Small intestine (tissue), 7 donors: ENCODE measurements around the gene LRRFIP1. TPM values are rescaled to one million over a fixed set of nuclear protein-coding genes. Genes with fewer than 3 reads are reported as not detected.

ENCODE experiments used
- DNase-seq, 2 donors: peaks; one replicate each; pipeline versions ENCODE4 v3.0.0 to v3.0.0-alpha.2; 2013
- FAIRE-seq: peaks from 2 replicates; lab custom pipeline; 2012; peaks lifted over from hg19 to GRCh38; lab: Jason Lieb, UNC
- H3K27ac ChIP-seq, 3 donors: one replicate each; pipeline ENCODE4 v1.5.1; 2013; ENCODE audit warnings: low read length in 2 of 3, mild to moderate bottlenecking in 2 of 3, control low read depth in 1 of 3, inconsistent platforms in 1 of 3, low read depth in 1 of 3, moderate library complexity in 1 of 3
- H3K27me3 ChIP-seq, 3 donors: one replicate each; pipeline ENCODE4 v1.6.1; 2013; ENCODE audit warnings: low read length in 3 of 3, inconsistent platforms in 1 of 3; ENCODE audit not compliant: control insufficient read depth in 3 of 3, insufficient read depth in 3 of 3
- H3K36me3 ChIP-seq, 3 donors: one replicate each; pipeline ENCODE4 v1.6.1; 2013; ENCODE audit warnings: low read length in 3 of 3, inconsistent platforms in 1 of 3, low read depth in 1 of 3, mild to moderate bottlenecking in 1 of 3, moderate library complexity in 1 of 3; ENCODE audit not compliant: control insufficient read depth in 3 of 3, insufficient read depth in 2 of 3
- H3K4me1 ChIP-seq, 3 donors: one replicate each; pipeline ENCODE4 v1.6.1; 2013; ENCODE audit warnings: low read length in 2 of 3, inconsistent platforms in 1 of 3, low read depth in 1 of 3, mild to moderate bottlenecking in 1 of 3, moderate library complexity in 1 of 3; ENCODE audit not compliant: control insufficient read depth in 3 of 3, insufficient read depth in 2 of 3
- H3K4me3 ChIP-seq, 3 donors: one replicate each; pipeline ENCODE4 v1.5.1; 2013; ENCODE audit warnings: low read length in 3 of 3, control low read depth in 1 of 3, inconsistent platforms in 1 of 3, low read depth in 1 of 3, mild to moderate bottlenecking in 1 of 3, moderate library complexity in 1 of 3
- H3K9me3 ChIP-seq, 2 donors: one replicate each; pipeline ENCODE4 v1.6.1; 2013; ENCODE audit warnings: low read depth in 1 of 2, low read length in 1 of 2; ENCODE audit not compliant: control insufficient read depth in 2 of 2, insufficient read depth in 1 of 2
- WGBS, 3 donors: extraction: QIAGEN DNeasy Blood & Tissue Kit; methylation state at CpG; one replicate each; pipeline ENCODE4 v1.1.7; 2013; 5-methylcytosine and 5-hydroxymethylcytosine counted together
- polyA plus RNA-seq, 4 donors: library from polyadenylated mRNA; stranded (reverse) in 3 of 4; unstranded in 1 of 4; fragments of 200-250 nt in 3 of 4; fragments of 120-200 nt in 1 of 4; gene quantifications; one replicate each; pipeline versions ENCODE4 v1.2.1 to v1.2.3, GENCODE V29; 2013
- donor health status: healthy with polysubstance abuse.
- donor health status: control.
- donor health status: control.
- donor health status: Bipolar disorder and iron deficiency.
- donor health status: healthy.

Gene LRRFIP1
- polyA plus RNA-seq, 4 donors, result 46.0 to 76.7 (median 51.9) TPM

DNA sequence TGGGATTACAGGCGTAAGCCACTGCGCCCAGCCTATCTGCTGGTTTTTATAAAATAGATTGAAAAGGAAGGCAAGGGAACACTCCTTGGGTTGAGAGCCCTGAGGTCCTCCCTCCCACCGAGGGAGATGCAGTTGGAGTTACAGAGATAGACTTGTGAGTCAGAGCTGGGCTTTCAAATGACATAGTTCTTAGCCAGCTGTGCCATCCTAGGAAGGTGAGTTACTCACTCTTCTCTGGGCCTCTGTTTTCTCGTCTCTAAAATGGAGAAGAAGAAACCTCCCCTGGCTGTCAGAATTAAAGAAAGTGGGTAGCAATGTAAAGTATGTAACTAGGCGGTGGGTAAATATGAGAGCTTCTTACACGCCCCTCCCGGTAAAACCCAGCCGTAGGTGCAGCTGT is 2.4 kb downstream of the LRRFIP1 start:
- Histone ChIP-seq H3K9me3 (peaks cover 0 to 2% of the 10 kb centered on the region in 2 donors), H3K4me1 (peaks cover 0 to 10% (median 0%) of the 10 kb centered on the region in 3 donors), H3K4me3 (no peak overlapping the region), H3K27ac (no peak overlapping the region), H3K36me3 (peaks cover 0 to 17% (median 0%) of the 10 kb centered on the region in 3 donors), H3K27me3 (peaks cover 0 to 63% (median 0%) of the 10 kb centered on the region in 3 donors)
- no peak for DNase-seq
- WGBS, 3 donors, result 51 to 78% (median 69%) methylated on average over 8 of the region's 8 CpGs
- no peak for FAIRE-seq

DNA sequence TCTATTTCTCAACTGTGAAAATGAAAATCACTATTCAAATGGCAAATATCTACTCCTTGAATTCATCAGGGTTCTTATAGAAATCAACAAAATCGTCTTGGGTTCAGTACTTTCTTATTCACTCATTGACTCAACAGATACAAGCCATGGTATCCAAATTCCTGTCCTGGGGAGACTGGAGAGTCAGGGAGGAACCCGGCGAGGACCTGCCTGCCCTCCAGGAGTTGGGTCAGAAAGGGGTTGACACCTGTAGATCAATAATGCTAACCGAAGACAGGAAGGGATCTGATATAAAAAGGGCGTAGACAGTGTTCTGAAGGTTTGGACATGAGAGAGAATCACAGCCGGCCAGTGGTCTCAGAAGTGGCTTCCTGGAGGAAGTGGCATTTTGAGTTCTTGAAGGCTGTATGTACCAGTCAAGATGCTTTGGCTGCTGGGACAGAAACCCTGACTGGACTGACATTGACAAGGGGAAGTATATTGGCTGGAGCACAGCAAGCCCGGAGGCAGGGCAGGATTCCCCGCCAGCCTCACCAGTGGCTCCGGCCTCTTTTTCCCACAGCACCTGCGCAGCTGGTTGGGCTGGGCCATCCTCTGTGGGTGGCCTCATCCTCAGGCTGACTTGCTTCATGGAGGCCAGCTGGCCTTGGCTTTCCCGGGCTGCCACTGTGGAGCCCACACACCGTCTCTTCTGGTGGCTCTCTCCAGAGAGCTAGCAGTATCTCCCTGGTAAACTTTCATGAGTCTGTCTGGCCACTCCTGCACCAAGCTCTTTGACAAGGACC is 3.0 kb downstream of the LRRFIP1 start:
- peaks cover 0 to 17% (median 0%) of the 10 kb centered on the region in 3 donors for H3K36me3 ChIP-seq
- FAIRE-seq (no peak), DNase-seq (no peak)
- peaks cover 0 to 56% (median 0%) of the 10 kb centered on the region in 3 donors for H3K27me3 ChIP-seq
- WGBS, 3 donors, result 69 to 87% (median 74%) methylated on average over 12 of the region's 12 CpGs
- peaks cover 0 to 2% of the 10 kb centered on the region in 2 donors for H3K9me3 ChIP-seq
- peaks cover 0 to 10% (median 0%) of the 10 kb centered on the region in 3 donors for H3K4me1 ChIP-seq
- no peak overlapping the region for H3K4me3 ChIP-seq
- H3K27ac ChIP-seq, result no peak overlapping the region

DNA sequence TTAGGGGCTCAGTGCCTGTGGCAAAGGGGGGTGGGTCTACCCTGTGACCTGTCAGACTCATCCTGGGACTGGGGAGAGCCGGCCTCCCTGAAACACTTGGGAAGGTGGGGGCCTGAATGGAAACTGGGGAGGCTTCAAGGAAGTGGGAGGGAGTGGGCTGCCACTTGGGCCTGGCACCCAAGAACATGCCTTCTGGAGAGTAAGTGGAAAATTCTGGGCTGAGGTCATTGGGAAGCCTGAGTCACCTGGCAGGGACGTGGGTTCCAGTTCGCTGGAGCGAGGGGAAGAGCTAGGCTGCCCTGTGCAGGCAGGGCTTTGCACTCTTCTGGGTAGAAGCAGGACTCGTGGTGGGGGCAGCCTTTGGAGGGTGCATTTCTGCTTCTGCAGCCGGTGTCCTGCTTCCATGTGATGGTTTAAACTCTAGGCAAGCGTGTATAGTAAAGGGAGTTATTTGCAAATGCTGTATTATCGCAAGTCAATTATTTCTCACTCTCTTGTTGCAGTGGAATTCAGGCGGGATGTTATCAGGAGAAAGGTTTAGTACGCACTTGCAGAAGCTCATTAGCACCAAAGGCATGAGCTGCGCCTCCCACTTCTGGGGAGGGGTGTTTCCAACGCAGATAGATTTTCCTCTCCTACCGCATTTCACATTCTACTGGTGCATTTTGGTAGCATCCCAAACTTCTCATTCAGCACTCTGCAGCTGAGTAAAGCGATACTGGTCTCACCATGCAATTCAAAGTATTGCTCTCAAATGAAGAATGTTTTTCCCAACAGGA is 3.8 kb downstream of the LRRFIP1 start:
- Histone ChIP-seq H3K27ac (no peak overlapping the region), H3K36me3 (peaks cover 0 to 17% (median 0%) of the 10 kb centered on the region in 3 donors), H3K4me1 (peaks cover 0 to 10% (median 0%) of the 10 kb centered on the region in 3 donors), H3K4me3 (no peak overlapping the region), H3K9me3 (peaks cover 0 to 2% of the 10 kb centered on the region in 2 donors), H3K27me3 (peaks cover 0 to 49% (median 0%) of the 10 kb centered on the region in 3 donors)
- 87 to 93% (median 91%) methylated on average over 14 of the region's 14 CpGs for WGBS, 3 donors
- no peak for DNase-seq
- FAIRE-seq, result no peak

DNA sequence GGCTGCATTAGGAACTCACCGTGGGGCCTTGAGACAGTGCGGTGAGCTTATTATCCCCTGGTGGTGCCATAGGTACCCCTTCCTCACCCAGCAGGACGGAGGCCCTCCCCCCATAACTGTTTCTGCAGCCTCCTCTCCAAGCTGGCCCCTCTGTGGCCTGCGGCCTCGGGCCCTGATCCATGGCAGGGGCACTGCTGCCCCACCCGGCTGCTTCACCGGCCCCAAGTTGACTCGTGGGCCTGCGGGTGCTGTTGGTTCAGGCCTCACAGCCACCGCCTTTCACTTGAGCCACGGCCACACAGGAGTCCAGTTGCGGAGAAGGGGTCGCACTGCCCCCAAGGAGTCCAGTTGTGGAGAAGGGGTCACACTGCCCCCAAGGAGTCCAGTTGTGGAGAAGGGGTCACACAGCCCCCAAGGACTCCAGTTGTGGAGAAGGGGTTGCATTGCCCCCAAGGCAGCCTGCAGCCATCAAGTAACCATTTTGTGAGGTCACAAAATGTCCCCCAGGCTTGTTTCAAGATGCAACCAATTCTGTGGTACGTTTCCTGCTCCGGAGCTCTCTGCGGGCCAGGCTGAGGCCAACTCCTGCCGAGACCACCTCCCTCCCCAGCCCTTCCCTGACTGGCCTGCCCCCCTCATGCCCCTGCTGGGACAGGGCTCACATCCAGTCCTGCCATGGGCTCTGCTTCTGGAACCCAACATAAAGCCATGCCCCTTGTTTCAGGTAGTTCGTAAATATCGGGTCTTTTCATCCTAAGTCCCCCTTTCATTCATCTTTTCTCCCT is 4.6 kb downstream of the LRRFIP1 start:
- no peak overlapping the region for H3K4me3 ChIP-seq
- H3K27ac ChIP-seq, result no peak overlapping the region
- peaks cover 0 to 41% (median 0%) of the 10 kb centered on the region in 3 donors for H3K27me3 ChIP-seq
- no peak for FAIRE-seq
- 82 to 94% (median 87%) methylated on average over 19 of the region's 19 CpGs for WGBS, 3 donors
- H3K4me1 ChIP-seq, result peaks cover 0 to 6% (median 0%) of the 10 kb centered on the region in 3 donors
- peaks cover 0 to 6% of the 10 kb centered on the region in 2 donors for H3K9me3 ChIP-seq
- peaks cover 0 to 17% (median 0%) of the 10 kb centered on the region in 3 donors for H3K36me3 ChIP-seq
- no peak for DNase-seq

DNA sequence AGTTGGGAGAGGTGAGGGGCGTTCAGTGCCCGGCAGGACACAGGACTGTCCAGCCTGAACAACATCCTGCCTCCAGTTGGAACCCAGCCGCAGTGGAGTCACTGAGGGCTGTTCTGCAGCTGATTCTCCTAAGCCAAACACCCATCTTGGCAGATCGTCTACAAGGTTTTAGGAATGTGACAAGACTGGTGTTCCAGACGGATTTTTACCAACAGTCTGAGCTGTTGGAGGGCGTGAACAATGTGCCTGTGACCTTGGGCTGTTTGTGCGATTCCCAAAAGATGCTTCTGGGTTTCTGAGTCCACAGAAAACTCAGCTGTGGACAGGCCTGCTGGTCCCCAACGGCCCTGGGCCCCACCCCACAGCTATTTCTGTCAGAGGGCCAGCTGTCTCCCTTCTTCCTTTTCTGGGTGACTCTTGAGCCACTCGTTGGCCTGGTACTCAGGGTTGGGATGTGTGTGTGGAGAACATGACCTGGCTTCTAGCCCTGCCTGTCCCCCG is 5.7 kb downstream of the LRRFIP1 start:
- H3K36me3 ChIP-seq, result peaks cover 0 to 17% (median 0%) of the 10 kb centered on the region in 3 donors
- WGBS, 3 donors, result 74 to 83% (median 78%) methylated on average over 10 of the region's 10 CpGs
- peaks cover 0 to 6% of the 10 kb centered on the region in 2 donors for H3K9me3 ChIP-seq
- no peak for DNase-seq
- no peak for FAIRE-seq
- H3K27me3 ChIP-seq, result peaks cover 0 to 36% (median 0%) of the 10 kb centered on the region in 3 donors
- no peak overlapping the region for H3K27ac ChIP-seq
- no peak overlapping the region for H3K4me3 ChIP-seq
- peaks cover 0 to 5% (median 0%) of the 10 kb centered on the region in 3 donors for H3K4me1 ChIP-seq

DNA sequence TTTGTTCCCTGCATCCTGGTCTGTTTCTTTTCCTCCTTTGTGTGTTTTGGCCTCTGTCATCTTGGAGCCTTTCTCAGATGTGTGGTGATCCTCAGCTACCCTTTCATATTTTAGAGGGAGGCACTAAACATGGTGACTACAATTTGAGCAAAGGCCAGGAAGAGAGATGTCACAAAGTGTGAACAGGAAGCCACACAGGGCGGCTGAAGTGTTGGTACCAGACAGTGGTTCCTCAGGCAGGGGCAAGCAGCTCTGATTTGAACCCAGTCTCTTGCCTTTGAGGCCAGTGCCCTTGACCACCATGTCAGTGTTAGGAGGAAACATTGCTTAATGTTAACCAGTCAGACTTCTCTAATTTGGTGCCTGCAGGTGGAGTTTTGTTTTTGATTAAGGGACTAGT is 9.2 kb downstream of the LRRFIP1 start:
- H3K27ac ChIP-seq, result no peak overlapping the region
- FAIRE-seq (no peak), DNase-seq (no peak)
- H3K27me3 ChIP-seq, result peaks cover 0 to 9% (median 0%) of the 10 kb centered on the region in 3 donors
- H3K36me3 ChIP-seq, result peaks cover 0 to 9% (median 5%) of the 10 kb centered on the region in 3 donors
- peaks cover 0 to 6% of the 10 kb centered on the region in 2 donors for H3K9me3 ChIP-seq
- WGBS, 3 donors, result 67 to 82% (median 72%) methylated on average over 1 of the region's 1 CpG
- no peaks in the 10 kb centered on the region for H3K4me1 ChIP-seq
- H3K4me3 ChIP-seq, result no peak overlapping the region

DNA sequence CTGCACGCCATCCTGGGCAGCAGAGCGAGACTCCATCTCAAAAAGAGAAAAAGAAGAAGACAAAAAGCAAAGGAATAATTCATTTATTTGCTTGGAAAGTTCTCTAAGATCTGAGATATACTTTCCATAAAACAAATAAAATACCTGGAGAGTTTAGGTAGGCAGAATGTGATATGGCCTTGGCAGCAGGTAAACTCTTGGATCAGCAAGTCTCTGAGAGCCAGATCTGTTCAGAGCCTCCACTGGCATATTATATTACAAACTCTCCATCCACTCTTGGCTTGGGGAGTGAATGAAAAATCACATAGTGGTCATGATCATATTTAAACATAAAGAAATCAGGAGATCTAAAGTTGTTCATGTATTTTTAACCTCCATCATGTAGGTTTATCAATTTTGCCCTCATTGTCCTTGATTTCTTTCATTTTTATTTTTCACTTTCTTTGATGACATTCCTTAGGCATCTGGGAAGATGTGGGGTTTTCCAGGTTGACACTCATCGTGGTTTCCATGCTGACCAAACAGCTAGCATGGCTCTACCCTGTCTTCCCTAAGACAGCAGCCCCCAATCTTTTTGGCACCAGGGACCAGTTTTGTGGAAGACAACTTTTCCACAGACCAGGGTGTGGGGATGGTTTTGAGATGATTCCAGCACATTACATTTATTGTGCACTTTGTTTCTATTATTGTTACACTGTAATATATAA is 10.2 kb downstream of the LRRFIP1 start:
- Histone ChIP-seq H3K4me1 (no peaks in the 10 kb centered on the region), H3K9me3 (peaks cover 0 to 11% of the 10 kb centered on the region in 2 donors), H3K36me3 (peaks cover 0 to 5% (median 0%) of the 10 kb centered on the region in 3 donors), H3K27me3 (peaks cover 0 to 2% (median 0%) of the 10 kb centered on the region in 3 donors), H3K4me3 (no peak overlapping the region), H3K27ac (no peak overlapping the region)
- WGBS, 3 donors, result 74 to 84% (median 76%) methylated on average over 3 of the region's 3 CpGs
- FAIRE-seq, result no peak
- no peak for DNase-seq
